HG03558 (cell line): ENCODE measurements around the gene DNAJC8.
A peak's percentile ranks its signal among the peaks of the same experiment; 100 is the strongest.

Experiments
- ATAC-seq: cut with Tn5 transposase; IDR thresholded peaks from one replicate; pipeline ENCODE4 v1.9.1; 2021; ENCODE audit warnings: moderate number of reproducible peaks; ENCODE audit not compliant: unreplicated experiment; ENCODE audit errors: extremely low read depth

The DNAJC8 gene

GRCh38 chr1:28208818-28209441 is 23.9 kb downstream of the DNAJC8 start:
- no peak for ATAC-seq

- ATAC-seq = no peak
Observed at GRCh38 chr1:28205243-28205642, 27.6 kb downstream of the DNAJC8 start.

- no peak for ATAC-seq
Observed at GRCh38 chr1:28200234-28200873, 32.5 kb downstream of the DNAJC8 start.

- peak; percentile 71 for ATAC-seq
Observed at GRCh38 chr1:28199328-28200233, 33.2 kb downstream of the DNAJC8 start.

- no peak for ATAC-seq
Observed at GRCh38 chr1:28197682-28198415, 35.0 kb downstream of the DNAJC8 start.

- ATAC-seq = no peak
Observed at GRCh38 chr1:28196330-28196729, 36.5 kb downstream of the DNAJC8 start.

- no peak for ATAC-seq
Observed at GRCh38 chr1:28195780-28196179, 37.0 kb downstream of the DNAJC8 start.

- ATAC-seq = no peak
Observed at GRCh38 chr1:28194326-28195035, 38.3 kb downstream of the DNAJC8 start.

- ATAC-seq = no peak
Observed at GRCh38 chr1:28193701-28194161, 39.1 kb downstream of the DNAJC8 start.

GRCh38 chr1:28190996-28191645 is 41.7 kb downstream of the DNAJC8 start:
- no peak for ATAC-seq

GRCh38 chr1:28190337-28190979 is 42.4 kb downstream of the DNAJC8 start:
- ATAC-seq = no peak

- no peak for ATAC-seq
Observed at GRCh38 chr1:28185071-28185470, 47.8 kb downstream of the DNAJC8 start.

- ATAC-seq = no peak
Observed at GRCh38 chr1:28180306-28181305, 52.2 kb downstream of the DNAJC8 start.

- no peak for ATAC-seq
Observed at GRCh38 chr1:28178690-28179485, 53.9 kb downstream of the DNAJC8 start.

- ATAC-seq = no peak
Observed at GRCh38 chr1:28176492-28177470, 56.0 kb downstream of the DNAJC8 start, which contains the start of gene PTAFR. Gene PTAFR, minus strand, starts transcription at chr1:28176690. Its CDS starts 25,669 bp downstream, at chr1:28151021.
